GM12892 (cell line): ENCODE data around the gene CTBP2.

Source experiments
- POLR2A ChIP-seq: IDR thresholded peaks from 2 replicates; pipeline ENCODE4 v1.6.1; 2011; ENCODE audit warnings: low read depth, low read length, control low read depth
- POLR2AphosphoS5 ChIP-seq: IDR thresholded peaks from 2 replicates; pipeline ENCODE4 v1.6.1; 2011; ENCODE audit warnings: low read depth, low read length, control low read depth

GRCh38 chr10:125103924-125104323 is 56.4 kb downstream of the CTBP2 start:
- TF ChIP-seq POLR2AphosphoS5 (no peak), POLR2A (no peak)
